Mesenteric fat pad (tissue), 1 donor: Measurements from ENCODE around the gene VMO1. TPM values are rescaled to one million over a fixed set of nuclear protein-coding genes. Genes with fewer than 3 reads are reported as not detected.
"Not testable (repeated sequence)": the region's sequence is repeated elsewhere in the genome, so short reads cannot be mapped to it uniquely, and the experiment has no call there.

ENCODE experiments used
- DNase-seq: peaks from one replicate; pipeline ENCODE4 v3.0.0-alpha.2; 2020; ENCODE audit warnings: low spot score
- long read RNA-seq: library from polyadenylated mRNA; unstranded; transcript quantifications from one replicate; pipeline ENCODE4 v2.0.0, GENCODE V29; 2020
- total RNA-seq: library from RNA; stranded (reverse); fragmentation: NEBNext Ultra II Directional; extraction: Animal tissue kit (Norgen Biotek cat#: 25700); gene quantifications from one replicate; pipeline ENCODE4 v1.2.1, GENCODE V29; 2021
- donor health status: DM: yes; HTN: yes; CAD: no.

VMO1 gene, protein sequence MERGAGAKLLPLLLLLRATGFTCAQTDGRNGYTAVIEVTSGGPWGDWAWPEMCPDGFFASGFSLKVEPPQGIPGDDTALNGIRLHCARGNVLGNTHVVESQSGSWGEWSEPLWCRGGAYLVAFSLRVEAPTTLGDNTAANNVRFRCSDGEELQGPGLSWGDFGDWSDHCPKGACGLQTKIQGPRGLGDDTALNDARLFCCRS
- total RNA-seq: 6.9 TPM
- long read RNA-seq, partial matches to known transcripts: 2 of 5 reads
- long read RNA-seq, other reads (novel, unspliced or antisense): 1 of 5 reads

DNA sequence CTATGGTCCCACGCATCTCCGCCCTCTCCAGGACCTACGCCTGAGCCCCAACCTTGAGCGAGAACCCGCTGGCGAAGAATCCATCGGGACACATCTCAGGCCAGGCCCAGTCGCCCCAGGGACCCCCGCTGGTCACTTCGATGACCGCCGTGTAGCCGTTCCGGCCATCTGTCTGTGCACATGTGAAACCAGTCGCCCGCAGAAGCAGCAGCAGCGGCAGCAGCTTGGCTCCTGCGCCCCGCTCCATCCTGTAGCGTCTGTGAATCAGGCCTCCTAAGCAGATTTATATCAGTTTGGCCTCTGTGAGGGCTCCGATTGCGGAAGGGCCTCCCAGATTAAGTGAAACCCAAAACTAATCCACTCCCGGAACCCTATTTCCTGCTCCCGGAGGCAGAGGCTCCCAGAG, at the start of gene VMO1:
Gene VMO1 (minus strand): TSS at position 259 of the 406 bp plus-strand sequence. CDS start 12 bp downstream, at position 247.
- no peak for DNase-seq

DNA sequence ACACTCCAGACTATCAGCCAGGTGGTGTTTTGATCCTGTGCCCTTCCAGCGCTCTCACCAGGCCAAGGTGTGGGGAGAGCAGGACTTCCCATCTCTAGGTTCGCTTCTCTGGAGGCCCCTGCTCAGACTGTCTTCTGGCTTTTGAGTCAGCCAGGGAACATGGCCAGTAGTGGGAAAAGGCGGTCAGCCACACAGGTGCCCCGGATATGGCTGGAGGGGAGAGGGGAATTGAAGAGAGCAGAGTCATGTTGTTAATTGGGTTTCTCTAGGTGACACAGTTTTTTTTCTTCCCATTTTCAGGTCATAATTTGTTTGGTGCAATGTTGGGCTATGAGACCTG, 48.5 kb upstream of the VMO1 start:
- no peak for DNase-seq

DNA sequence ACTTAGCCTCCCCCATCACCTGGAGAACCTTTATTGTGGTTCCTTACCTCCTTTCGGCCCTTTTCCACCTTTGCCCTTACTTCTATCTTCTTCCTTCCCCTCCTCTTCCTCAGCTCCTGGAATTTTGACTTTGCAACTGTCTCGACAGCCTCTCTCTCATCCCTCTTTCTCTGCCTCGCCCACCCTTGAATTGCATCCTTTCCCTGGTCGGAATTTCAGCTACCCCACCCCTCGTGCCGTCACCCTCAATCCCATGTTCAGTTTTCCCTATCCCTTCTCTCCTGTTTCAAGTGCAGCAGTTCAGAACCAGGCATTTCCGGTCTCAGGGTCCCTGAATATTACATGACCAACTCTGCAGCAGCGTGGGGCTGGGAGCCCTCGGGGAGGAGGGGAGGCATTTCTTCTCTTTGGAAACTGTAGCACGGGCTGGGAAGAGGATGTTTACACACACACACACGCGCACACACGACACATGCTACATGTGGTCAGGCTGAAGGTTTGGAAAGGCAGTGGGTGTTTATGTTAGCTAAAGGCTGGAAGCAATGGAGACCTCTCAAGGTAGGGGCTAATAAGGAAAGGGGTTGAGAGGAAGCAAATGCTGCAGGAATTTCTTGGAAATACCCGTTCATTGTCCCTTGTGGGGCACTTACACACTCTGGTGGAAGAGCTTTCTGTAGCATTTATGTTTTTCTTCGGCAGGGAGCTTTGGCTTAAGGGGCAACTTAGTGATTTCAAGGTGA, 47.9 kb upstream of the VMO1 start:
- DNase-seq: no peak

DNA sequence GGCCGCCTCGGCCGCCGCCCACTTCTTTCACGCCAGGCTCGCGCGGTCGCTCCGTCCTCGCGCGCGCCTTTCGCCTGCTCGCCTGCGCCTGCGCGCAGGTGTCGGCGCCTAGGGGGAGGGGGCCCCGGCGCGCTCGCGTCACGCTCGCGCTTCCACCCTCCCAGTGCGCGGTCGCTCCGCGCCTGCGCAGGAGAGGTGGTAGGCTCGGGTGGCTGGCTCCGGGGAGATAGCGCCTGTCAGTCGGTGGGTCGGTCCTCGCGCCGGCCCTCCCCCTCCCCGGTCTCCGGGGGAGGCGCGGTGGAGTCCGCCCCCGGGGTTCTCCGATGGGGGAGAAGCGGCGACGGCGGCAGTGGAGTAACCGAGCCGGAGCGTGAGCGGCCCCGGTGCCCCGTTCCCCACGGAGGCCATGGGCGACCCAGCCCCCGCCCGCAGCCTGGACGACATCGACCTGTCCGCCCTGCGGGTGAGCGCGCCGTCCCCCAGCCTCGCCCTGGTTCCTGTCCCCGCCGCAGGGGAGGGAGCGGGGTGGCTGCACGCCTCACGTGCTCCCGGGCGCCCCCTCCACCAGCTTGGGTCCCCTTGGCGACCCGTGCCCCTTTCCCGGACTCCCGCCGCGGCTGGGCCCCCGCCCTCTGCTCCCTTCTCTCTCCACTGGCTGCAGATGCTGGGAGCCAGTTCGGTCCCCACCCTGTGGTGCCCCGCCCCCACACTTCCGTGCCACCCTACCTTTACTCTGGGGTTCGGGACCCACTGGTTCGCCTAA, 47.2 kb upstream of the VMO1 start, which contains the start of gene MINK1:
Gene MINK1 (plus strand): TSS at position 163 of the 763 bp plus-strand sequence. CDS start 244 bp downstream, at position 407.
- DNase-seq: peak; percentile 96

DNA sequence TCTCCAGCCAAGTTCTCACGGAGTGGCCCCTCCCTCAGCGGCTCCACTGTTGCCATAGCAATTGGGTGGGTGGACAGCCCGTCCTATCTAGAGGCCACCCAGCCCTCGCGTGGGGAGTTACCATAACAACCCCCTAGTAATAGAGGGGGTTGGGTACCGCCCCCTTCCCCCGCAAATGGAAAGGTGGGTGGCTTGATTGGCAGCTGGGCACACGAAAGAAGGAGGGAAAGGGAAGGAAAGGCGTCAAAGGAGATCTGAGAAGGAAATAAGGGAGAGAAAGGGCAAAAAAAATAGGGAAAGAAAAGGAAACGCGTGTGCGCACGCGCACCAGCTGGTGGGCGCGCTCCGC, 46.6 kb upstream of the VMO1 start:
- not testable (repeated sequence) for DNase-seq

DNA sequence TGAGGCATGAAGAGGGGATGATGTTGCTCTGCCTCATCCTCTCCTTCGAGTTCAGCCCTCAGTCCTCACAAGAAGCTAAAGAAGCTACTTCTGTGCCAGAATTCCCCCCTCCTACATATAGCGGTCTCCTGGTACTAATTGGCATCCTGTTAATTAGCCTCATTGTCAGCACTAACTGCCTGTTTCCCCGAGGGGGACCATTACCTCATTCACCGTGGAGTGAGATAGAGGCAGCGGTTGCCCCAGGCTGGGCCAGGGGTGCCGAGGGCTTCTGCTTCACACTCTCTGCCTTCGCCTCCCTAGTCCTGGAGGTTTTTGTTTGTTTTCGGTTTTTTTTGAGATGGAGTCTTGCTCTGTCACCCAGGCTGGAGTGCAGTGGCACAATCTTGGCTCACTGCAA, 41.2 kb upstream of the VMO1 start:
- no peak for DNase-seq

DNA sequence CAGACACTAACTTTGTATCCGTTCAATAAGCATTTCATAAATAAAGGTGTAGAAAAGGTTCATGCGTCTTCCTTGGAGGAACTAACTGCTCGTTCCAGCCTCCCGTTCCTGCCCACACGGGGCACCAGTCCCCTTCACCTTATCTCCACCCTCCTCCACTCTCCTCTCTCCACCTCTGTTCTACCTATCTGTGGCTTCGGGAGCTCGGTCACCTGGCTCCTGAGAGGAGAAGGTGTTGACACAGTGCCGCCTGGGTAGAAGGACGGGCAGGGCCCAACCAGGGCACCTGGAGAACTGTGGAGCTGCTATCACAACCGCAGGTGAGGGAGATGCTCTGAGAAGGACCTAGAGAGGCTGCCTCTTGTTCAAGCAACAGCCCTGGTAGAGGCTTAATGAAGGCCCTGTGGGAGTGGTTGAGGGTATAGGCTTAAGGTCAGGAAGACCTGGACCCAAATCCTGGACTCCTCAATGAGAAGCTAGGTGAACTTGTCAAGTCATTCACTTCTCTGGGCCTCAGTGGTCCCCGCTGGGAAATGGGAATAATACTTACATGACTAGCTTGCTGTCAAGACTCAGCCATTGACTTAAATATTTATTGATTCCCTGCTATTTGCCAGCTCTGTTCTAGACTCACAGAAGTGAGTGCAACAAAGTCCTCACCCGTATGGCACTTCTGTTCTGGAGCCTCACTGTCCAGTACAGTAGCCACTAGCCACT, 37.4 kb upstream of the VMO1 start:
- DNase-seq: no peak

DNA sequence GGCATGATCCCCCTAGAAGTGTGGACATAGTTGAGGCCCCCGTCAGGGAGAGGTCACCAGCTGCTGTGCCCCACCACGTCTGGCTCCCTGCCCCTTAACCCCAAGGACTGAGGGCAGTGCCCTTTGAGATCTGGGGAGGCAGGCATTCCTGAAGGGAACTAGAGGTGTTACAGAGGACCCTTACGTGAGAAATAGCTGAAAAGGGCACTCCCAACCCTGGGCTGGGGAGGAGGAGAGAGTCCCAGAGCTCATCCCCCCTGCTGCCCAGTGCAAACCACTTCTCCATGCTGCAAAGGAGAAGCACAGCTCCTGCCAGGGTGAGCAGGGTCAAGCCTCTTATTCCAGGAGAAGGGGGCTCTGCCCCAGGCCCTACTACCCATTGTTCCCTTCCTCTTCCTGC, 36.7 kb upstream of the VMO1 start:
- no peak for DNase-seq

DNA sequence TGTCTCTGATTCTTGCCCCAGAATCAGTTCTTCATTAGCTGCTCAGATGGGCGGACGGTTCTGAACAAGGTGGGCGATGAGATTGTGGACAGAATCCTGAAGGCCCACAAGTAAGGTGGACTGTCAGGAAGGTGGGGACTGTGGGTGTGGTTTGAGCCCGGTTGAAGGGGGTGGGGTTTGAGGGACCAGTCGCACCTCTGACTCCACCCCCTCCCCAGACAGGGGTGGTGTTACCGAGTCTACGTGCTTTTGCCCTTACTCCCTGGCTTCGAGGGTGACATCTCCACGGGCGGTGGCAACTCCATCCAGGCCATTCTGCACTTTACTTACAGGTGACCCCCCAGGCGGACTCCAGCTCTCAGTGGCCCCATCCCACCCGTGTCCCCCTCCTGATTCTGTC, 32.1 kb upstream of the VMO1 start:
- DNase-seq: no peak

DNA sequence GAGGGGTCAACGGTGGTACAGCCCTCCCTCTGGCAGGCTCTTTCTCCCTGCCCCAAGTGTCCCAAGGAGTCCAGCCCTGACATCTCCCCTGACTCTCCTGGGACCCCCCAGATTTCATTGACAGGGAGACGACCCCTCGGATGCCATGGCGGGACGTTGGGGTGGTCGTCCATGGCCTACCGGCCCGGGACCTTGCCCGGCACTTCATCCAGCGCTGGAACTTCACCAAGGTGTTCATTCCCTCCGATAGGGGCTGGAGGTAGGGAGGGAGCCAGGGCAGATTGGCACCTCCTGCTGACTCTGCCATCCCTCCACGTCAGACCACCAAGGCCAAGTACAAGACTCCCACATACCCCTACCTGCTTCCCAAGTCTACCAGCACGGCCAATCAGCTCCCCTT, 30.7 kb upstream of the VMO1 start:
- no peak for DNase-seq

DNA sequence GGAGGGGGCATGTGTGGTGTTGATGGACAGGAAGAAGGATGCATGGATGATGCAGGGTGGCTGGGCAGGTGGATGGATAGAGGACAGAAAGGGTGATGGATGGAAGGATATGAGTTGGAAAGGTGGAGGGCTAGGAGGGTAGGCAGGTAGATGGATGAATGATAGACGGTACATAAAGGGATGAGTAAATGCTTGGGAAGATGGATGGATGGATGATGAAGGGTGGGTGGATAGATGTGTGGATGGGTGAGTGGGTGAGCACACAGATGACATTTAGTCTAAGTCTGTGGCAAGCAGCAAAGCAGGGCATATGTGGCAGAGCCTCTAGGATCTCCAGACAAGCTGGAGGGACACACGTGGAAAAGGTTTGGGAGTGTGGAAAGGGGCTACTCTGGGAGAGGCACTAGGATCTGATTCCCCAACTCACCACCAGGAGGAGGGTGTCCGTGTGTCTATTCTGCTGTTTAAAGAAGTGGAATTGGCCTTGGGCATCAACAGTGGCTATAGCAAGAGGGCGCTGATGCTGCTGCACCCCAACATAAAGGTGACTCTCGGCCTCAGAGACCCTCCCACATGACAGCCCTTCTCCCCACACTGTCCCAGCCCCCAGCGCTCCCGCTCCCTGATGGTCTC, 29.0 kb upstream of the VMO1 start:
- DNase-seq: no peak

DNA sequence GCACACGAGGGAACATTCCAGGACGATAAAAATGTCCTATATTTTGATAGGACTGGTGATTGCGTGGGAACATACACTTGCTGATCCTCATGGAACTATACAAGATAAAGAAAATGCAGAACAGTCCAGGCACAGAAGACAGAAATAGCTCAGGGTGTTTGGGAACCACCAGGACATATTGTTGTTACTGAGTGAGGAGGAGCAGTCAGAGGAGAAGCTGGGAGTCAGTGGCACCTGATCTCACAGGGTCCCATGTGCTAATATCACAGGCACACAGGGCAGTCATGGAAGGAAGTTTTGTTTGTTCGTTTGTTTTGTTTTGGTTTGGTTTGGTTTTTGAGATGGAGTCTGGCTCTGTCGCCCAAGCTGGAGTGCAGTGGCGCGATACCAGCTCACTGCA, 26.5 kb upstream of the VMO1 start:
- no peak for DNase-seq

DNA sequence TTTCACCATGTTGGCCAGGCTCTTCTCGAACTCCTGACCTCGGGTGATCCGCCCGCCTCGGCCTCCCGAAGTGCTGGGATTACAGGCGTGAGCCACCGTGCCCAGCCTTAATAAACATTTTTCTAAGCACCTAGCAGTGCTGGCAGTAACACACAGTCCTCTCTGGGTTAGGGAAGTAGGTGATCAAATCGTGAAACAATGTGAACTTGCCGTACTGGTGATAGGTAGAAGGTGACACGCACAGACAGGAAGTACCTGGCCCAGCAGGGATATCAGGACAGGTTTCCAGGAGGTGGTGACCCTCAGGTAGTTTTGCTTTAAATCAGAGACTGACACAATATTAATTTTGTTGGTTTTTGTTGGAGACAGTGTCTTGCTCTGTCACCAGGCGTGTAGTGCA, 25.3 kb upstream of the VMO1 start:
- no peak for DNase-seq

DNA sequence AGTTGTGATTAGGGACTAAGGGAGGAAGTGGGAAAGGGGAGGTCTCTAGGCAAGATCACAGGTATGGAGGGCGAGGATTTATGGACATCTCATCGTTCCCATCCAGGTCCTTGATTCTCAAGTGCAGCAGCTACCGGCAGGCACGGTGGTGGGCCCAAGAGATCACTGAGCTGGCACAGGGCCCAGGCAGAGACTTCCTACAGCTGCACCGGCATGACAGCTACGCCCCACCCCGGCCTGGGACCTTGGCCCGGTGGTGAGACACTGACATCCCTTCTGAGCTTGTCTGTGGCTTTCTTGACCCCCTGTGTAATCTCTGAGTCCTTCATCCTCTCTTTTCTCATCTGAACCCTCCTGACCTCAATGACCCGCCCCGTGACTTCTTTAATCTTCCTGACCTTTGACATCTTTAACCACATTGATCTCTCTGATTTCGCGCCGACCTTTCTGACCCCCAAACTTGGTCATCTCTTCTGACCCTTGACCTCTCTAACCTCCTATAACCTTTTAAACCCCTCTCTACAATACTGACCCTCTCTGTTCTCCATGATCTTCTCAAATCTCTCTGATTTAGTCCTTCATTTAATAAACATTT, 24.6 kb upstream of the VMO1 start:
- DNase-seq: no peak

DNA sequence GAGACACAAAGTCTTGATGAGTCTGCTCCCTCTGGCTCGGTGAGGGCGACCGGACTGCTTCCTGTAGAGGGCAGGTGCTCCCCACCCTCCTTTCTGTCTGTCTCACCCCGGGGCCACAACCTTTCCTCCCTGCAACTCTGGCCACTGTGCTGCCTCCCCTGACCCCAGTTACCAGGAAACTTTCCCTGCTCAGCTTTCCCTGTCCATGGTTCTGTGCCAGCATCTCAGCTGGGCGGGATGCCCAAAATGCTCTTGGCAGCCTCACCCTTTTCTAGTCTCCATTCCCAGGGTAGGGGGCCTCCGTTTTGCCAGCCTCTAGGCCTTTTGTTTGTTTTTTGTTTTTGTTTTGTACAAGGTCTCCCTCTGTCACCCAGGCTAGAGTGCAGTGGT, 22.2 kb upstream of the VMO1 start:
- no peak for DNase-seq

DNA sequence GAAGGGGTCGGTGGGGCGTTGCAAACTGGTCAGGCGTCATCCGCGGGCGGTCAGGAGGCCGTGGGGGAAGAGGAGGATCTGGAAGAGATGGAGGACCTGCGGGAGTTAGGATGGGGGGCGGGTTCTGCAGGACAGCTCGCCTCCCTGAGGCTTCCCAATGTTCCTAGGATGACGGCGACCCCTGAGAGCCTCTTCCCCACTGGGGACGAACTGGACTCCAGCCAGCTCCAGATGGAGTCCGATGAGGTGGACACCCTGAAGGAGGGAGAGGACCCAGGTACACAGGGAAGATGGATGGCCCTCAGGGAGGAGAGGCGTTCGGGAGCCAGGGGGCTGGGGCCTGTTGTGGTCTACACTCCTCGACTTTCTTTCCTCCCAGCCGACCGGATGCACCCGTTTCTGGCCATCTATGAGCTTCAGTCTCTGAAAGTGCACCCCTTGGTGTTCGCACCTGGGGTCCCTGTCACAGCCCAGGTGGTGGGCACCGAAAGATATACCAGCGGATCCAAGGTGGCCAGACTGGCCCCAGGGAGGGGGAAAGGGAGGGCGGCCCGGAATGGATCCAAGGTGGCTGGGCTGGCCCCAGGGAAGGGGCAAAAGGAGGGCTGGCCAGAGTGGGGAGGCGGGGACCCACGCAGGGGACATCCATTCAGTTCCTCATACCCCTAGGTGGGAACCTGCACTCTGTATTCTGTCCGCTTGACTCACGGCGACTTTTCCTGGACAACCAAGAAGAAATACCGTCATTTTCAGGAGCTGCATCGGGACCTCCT, 21.6 kb upstream of the VMO1 start:
- DNase-seq: no peak

DNA sequence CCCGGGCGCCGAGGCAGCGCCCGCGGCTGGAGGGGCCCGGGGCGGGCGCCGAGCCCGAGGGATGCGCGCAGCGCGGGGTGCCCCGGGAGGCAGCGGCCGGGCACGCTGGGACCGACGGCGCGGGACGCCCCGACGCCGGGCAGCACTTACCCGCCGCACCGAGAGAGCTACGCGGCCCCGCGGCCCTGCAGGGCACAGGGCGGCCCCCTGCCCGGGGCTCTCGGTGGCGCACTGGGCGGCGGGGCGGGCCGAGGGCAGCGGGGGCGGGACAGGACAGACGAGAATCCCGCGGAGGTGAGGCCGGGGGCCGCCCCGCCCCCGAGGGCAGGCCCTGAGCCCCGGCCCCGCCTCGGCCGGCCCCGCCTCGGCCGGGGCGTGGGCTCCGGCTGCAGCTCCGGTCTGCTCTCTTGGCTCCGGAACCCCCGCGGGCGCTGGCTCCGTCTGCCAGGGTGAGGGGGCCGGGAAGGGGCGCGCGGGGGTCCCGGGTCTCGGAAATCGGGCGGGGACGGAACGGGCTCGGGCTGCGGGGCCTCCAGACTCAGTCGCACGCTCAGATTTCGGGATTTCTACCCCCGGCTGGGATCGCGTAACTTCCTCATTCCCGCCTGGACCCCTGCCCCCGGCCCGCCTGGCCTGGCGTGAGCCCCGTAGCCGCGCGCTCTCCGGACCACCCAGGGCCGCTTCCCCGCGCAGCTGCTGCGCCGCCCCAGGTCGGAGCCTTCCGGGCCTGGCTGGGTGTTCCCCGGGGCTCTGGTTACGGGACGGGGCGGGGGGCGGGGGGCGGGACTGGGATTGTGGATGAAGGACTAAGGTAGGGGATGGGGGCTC, 20.8 kb upstream of the VMO1 start, which contains the start of gene PLD2:
Gene PLD2 (plus strand): TSS at position 376 of the 828 bp plus-strand sequence. CDS start 621 bp downstream, outside the sequence.
- no peak for DNase-seq

DNA sequence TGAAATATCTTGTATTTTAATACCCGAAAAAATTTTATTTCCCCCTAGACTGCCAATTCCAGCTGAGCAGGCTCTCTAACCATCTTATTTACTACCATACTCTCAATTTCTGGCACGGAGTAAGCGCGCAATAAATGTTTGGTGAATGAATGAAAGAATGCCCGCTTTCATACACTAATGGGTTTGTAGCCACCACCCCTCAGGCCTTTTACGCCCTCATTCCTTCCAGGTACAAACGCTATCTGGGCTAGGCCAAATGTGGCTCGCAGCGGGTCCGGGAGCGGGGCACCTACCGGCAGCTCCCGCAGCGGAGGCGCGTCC, 20.3 kb upstream of the VMO1 start:
- DNase-seq: no peak

DNA sequence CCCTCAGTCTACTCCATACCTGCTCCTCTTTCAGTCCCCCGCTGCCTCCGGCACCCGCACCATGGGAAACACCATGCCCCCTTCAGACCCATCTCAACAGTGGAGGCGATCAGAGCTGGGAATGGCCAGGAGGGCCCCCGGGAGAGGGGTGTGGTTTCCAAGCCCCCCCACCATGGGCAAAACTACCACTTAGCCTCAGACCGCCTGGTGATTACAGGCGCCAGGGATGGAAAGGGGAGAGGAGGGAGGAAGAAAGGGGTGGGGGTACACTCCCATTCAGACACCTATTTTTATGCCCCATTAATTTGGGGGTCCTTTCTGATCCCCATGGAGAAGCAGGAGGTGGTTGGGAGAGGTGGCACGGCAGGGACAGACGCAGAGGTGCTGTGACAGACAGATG, 16.1 kb upstream of the VMO1 start, which contains the start of gene C17orf114:
Gene C17orf114 (minus strand): TSS at position 101 of the 400 bp plus-strand sequence.
- DNase-seq: no peak
